ENCODE results near the gene EEFSEC.

Gene EEFSEC

GRCh38 chr3:128318275-128318941 lies 165.1 kb downstream of the EEFSEC start:
- DNase-seq (ENCODE audit: low read depth) = no peak

DNA sequence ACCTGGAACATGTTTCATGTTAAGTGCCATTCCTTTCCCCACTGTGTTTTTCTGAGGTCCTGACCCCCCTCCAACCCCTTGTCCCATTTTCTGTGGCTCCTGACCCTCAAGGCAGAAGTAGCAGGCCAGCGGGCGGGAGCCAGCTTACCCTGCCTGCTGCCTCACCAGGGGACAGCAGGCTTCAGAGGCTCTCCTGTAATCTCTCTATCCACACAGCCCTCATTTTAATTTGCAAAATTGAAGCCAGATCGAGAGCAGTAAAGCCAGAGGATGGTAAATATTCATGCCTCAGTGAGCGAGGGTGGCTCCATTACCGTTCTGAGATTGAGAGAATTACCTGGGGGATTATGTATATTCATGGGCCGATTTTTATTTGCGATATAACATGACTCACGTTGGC lies 165.8 kb downstream of the EEFSEC start:
- DNase-seq (ENCODE audit: low read depth) = no peak

DNA sequence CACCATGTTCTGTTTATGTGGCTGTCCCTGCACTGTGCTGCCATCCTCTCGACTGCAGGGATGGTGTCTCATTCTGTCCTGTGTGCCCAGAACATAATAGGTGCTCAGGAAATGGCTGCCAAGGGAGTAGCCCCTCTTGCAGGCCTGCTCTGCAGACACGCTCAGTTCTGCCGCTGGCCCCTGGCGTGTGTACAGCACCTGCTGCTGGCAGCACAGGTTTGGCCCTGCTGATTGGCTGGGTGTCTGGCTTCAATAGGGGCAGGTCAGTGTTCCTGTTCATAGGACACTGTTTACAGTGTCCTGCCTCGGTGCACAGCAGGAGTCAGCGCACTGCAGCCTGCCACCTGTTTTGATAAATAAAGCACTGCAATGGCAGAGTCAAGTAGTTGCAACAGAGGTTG lies 166.5 kb downstream of the EEFSEC start:
- no peak for DNase-seq (ENCODE audit: low read depth)

DNA sequence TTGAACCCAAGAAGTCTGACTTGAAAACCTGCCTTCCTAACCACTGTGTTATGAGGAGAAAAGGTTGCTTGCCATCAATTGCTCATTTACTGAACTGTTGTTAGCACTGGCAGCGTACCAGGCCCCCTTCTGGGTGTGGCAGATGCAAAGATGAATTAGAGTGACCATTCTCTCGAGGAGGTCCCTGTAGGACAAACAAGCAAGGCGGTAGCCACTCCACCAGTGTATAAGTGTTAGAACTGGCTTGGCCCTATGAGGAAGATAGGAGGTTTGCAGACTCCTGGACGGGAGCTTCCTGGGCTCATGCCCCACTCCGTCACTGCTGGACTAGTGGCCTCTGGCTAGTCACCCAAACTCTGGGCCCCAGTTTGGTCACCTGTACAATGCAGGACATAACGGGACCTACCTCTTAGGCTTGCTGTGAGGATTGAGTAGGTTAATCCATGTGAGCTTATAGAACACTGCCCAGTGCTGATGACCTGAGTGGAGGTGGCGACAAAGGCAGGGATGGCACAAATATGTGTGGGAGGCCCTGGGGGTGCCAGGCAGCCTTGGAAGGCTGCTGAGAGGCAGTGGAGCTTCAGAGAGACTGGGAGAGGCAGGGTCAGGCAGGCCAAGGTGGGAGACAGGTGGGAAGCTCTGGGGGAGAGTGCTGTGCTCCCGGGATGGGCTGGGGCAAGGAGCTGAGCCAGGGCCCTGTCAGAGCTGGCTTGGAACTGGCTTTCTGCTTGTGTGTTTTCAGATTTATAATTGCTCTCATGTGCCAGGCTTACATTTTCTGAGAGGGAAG lies 167.5 kb downstream of the EEFSEC start:
- DNase-seq (ENCODE audit: low read depth) = no peak

GRCh38 chr3:128321418-128321817 lies 168.1 kb downstream of the EEFSEC start:
- DNase-seq (ENCODE audit: low read depth) = no peak

DNA sequence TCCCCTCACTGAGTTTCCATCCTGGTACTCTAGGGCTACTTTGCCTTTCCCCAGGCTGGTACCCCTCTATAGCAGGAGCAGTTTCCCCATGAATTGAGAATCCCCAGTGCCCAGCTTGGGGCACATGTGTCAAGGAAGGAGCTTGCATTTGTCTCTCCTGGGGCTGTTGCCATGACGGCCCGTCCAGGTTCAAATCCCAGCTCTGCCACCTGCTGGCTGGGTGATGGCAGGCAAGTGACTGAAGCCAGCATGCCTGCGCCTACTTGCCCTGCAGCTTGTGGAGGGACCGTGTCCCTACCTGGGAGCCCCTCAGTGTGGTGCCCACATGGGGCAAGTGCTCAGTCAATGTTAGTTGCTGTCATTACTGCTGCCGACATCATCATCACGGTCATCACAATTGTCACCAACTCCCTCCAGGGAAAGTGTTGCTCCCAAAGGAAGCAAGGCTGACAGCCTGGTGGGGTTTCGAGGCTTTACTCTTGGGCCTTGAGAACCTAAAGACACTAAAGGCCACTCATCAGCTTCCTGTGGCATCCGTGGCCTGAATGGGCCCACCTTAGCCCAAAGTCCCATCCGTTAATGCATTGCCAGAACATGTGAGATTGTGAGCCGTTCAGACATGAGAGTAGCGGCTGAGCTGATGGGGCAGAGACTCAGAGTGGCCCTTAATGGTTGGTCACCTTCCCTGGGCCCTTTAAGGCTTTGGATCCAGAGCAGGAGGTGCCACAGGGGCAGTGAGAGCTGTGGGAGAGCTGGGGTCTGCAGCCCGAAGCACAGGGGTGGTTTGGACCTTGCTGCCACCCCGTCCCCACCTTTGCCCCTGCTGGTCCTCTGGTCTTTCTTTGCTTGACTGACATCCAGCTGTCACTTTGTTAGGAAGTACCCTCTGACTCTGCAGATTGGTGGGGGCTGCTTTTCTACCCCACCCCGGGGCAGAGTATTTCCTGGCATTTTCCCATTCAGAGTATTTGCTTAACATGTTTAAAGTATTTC lies 169.0 kb downstream of the EEFSEC start:
- peak; percentile 45 for DNase-seq (ENCODE audit: low read depth)

- no peak for DNase-seq (ENCODE audit: low read depth)
Observed at GRCh38 chr3:128323206-128324081, 170.2 kb downstream of the EEFSEC start.

- DNase-seq (ENCODE audit: low read depth) = no peak
Observed at GRCh38 chr3:128324911-128325592, 171.8 kb downstream of the EEFSEC start.

DNA sequence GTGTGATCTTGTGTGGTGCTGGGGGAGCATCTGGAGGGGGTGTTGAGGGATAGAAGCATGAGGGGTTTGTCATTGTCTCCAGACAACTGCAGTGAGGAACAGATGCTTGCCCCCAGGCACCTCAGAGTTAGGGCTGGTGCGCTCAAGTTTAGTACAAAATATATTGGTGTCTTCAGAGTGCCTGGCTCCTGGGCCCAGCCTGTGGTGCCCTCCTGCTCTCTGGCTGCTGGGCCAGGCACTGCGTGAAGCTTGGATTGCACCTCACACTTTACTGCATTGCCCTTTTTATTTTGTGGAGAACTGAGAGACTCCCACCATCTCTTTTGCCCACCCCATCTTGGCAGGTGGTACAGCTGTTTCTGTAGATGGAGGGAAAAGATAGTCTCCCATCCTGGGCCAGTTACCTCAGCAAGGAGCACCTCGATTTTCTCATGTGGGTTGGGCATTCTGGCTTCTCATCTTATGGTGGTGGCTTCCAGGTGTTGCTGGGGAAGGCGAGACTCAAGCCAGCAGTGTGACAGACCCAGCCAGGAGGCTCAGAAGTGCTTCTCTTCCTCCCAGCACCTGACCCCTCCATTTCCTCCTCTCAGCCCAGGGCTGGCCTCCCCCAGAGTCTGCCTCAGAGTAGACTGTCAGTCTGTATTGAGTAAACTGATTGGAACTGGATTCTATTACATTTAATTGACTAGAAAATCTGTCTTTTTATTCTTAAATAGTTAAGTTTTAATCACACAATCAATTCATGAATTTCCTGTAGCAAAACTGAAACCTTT lies 173.0 kb downstream of the EEFSEC start:
- no peak for DNase-seq (ENCODE audit: low read depth)

- DNase-seq (ENCODE audit: low read depth) = no peak
Observed at GRCh38 chr3:128327606-128328031, 174.3 kb downstream of the EEFSEC start.

- DNase-seq (ENCODE audit: low read depth) = no peak
Observed at GRCh38 chr3:128328546-128329458, 175.5 kb downstream of the EEFSEC start.

DNA sequence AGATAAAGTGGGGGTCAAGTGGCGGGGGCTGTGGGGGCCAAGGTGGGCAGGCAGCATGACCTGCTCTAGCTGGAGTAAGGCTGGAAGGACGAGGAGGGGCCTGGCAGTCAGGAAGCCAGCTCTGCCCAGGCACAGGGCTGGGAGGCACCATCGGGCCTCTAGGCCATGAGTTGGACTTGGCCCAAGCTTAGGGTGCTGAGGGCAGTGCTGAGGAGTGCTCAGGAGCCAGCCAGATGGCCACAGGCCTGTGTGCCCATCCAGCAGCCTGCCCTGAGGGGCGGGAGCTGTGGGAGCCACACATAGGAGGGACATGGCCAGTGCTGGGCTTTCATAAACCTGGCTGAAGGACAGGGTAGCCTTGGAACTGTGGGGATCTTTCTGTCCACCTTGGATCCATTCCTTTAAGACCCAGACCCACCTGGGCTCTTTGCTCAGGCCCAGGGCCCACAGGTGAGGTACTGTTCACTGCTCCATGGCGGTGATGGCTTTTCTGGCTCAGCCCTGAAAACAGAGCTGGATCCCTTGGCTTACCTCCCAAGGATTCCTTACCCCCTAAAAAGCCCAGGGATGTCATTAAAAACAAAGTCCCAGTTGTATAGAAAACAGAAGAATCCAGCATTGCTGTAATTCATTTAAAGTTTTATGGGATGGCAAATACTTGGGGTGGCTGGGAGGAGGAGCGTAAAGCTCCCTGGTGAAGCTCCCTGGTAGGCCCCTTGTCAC lies 176.4 kb downstream of the EEFSEC start:
- no peak for DNase-seq (ENCODE audit: low read depth)

GRCh38 chr3:128330214-128330842 lies 177.0 kb downstream of the EEFSEC start:
- no peak for DNase-seq (ENCODE audit: low read depth)

GRCh38 chr3:128334086-128334645 lies 180.9 kb downstream of the EEFSEC start:
- DNase-seq (ENCODE audit: low read depth) = no peak

DNA sequence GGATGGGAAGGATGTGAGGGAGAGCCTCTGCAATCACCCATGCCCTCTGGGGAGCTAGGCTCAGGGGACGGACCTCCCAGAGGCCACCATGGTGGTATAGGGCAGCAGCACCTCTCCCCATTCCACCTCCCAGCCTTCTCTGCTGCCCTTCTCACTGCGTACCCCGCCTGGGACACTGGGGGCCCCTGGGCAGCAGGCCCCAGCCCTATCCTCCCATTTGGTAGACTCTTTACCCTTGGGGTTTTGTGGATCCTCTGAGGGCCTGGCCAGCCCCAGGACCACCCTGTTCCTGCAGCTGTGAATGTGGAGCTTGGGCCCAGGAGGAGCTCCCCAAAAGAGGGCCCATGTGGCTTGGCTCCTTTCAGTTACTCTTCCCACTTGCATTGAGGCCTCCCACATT lies 181.5 kb downstream of the EEFSEC start:
- no peak for DNase-seq (ENCODE audit: low read depth)

DNA sequence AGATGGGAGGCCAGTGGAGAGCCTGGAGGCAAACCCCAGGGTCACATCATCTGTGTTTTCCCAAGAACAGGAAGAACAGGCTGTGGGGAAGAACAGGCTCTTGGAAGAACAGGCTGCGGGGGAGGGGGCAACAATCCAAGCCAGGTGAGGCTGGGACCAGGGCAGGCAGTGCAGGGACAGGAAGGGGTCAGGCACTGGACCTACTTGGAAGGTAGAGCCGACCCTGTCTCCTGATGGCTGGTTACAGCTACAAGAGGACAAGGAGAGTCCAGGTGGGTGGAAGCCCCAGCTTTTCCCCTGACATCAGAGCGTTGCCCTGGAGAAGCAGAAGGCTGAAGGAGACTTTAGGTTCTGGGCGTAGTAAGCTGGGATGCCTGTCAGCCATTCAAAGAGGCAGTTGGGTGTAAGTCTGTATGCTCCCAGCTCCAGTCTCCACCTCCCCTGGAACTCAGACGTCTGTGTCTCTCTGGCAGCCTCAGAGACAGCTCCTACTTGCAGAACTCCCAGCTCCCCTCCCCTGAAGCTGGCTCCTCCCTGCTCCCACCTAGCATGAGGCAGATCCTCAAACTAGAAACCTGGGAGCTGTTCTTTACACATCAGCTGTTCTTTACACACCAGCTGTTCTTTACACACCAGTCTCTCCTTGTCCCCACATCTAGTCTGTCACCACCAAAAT lies 182.5 kb downstream of the EEFSEC start:
- no peak for DNase-seq (ENCODE audit: low read depth)
